Endodermal cell (in vitro differentiated cells): Measurements from ENCODE around the gene NTRK2. TPM values are rescaled to one million over a fixed set of nuclear protein-coding genes. Genes with fewer than 3 reads are reported as not detected.

Experiments
- DNase-seq: peaks from one replicate; pipeline ENCODE4 v3.0.0-alpha.2; 2017
- H3K27ac ChIP-seq: 2 replicates; pipeline ENCODE4 v1.5.1; 2013; ENCODE audit warnings: mild to moderate bottlenecking, low read depth, low read length, moderate library complexity
- H3K27me3 ChIP-seq: 2 replicates; pipeline ENCODE4 v1.6.1; 2013; ENCODE audit warnings: mild to moderate bottlenecking, low read length, moderate library complexity; ENCODE audit not compliant: insufficient read depth, control insufficient read depth, poor library complexity, severe bottlenecking
- H3K36me3 ChIP-seq: 2 replicates; pipeline ENCODE4 v1.7.0; 2013; ENCODE audit warnings: mild to moderate bottlenecking, low read length, moderate library complexity; ENCODE audit not compliant: control insufficient read depth, insufficient read depth
- H3K4me1 ChIP-seq: one replicate; pipeline ENCODE4 v1.7.0; 2013; ENCODE audit warnings: low read length; ENCODE audit not compliant: control insufficient read depth, insufficient read depth
- H3K4me3 ChIP-seq: 2 replicates; pipeline ENCODE4 v1.5.1; 2013; ENCODE audit warnings: mild to moderate bottlenecking, low read length, moderate library complexity
- H3K9ac ChIP-seq: 2 replicates; pipeline ENCODE4 v1.6.1; 2013; ENCODE audit warnings: mild to moderate bottlenecking, low read length, moderate library complexity; ENCODE audit not compliant: poor library complexity, severe bottlenecking; ENCODE audit errors: extremely low read depth
- H3K9me3 ChIP-seq: 2 replicates; pipeline ENCODE4 v1.6.1; 2013; ENCODE audit warnings: mild to moderate bottlenecking, low read length, moderate library complexity; ENCODE audit not compliant: control insufficient read depth
- H3K27ac Mint-ChIP-seq: 2 replicates; pipeline ENCODE4 v1.8.0; 2020; ENCODE audit warnings: mixed read lengths
- H3K27me3 Mint-ChIP-seq: 2 replicates; pipeline ENCODE4 v1.8.0; 2021; ENCODE audit warnings: mild to moderate bottlenecking, mixed read lengths; ENCODE audit not compliant: insufficient read depth
- H3K36me3 Mint-ChIP-seq: 2 replicates; pipeline ENCODE4 v1.8.0; 2020; ENCODE audit warnings: low read depth, mixed read lengths
- H3K4me1 Mint-ChIP-seq: 2 replicates; pipeline ENCODE4 v1.8.0; 2020; ENCODE audit warnings: mixed read lengths
- H3K4me3 Mint-ChIP-seq: 2 replicates; pipeline ENCODE4 v1.8.0; 2020; ENCODE audit warnings: mild to moderate bottlenecking, moderate library complexity, mixed read lengths
- H3K9me3 Mint-ChIP-seq: 2 replicates; pipeline ENCODE4 v1.8.0; 2020; ENCODE audit warnings: mild to moderate bottlenecking, mixed read lengths
- WGBS, 2 experiments: methylation state at CpG; one replicate each; pipeline versions ENCODE4 v1.1.5 to v1.1.7; 2013; ENCODE audit warnings: missing lambda C conversion rate in 2 of 2, mixed read lengths in 1 of 2; ENCODE audit not compliant: insufficient coverage in 1 of 2, insufficient read length in 1 of 2; 5-methylcytosine and 5-hydroxymethylcytosine counted together
- total RNA-seq, 2 donors: library from RNA; stranded (reverse); fragmentation: NEBNext Ultra II Directional in 1 of 2; extraction: Animal tissue kit (Norgen Biotek cat#: 25700) in 1 of 2; gene quantifications; 2 replicates in 1 of 2; 3 replicates in 1 of 2; pipeline ENCODE4 v1.2.1, GENCODE V29; 2021
- TF ChIP-seq, protein P1 (sequence below): fragments of 200-600 bp; sonication (generic); conservative IDR thresholded peaks from 2 replicates; pipeline ENCODE4 v1.5.0; 2021; ENCODE audit warnings: antibody characterized with exemption, mild to moderate bottlenecking

The NTRK2 gene
- total RNA-seq, 2 donors from 2014 or later, result 0.09 to 0.18 TPM

- no peak overlapping the region for H3K4me3 ChIP-seq
- peaks cover 4% of the 10 kb centered on the region for H3K4me1 ChIP-seq
- Mint-ChIP-seq H3K4me3 (no peak overlapping the region), H3K9me3 (peaks cover under 1% of the 10 kb centered on the region), H3K4me1 (peaks cover 6% of the 10 kb centered on the region), H3K36me3 (no peaks in the 10 kb centered on the region), H3K27ac (no peak overlapping the region), H3K27me3 (peaks cover 5% of the 10 kb centered on the region)
- no peaks in the 10 kb centered on the region for H3K9me3 ChIP-seq
- TF ChIP-seq, protein P1, sequence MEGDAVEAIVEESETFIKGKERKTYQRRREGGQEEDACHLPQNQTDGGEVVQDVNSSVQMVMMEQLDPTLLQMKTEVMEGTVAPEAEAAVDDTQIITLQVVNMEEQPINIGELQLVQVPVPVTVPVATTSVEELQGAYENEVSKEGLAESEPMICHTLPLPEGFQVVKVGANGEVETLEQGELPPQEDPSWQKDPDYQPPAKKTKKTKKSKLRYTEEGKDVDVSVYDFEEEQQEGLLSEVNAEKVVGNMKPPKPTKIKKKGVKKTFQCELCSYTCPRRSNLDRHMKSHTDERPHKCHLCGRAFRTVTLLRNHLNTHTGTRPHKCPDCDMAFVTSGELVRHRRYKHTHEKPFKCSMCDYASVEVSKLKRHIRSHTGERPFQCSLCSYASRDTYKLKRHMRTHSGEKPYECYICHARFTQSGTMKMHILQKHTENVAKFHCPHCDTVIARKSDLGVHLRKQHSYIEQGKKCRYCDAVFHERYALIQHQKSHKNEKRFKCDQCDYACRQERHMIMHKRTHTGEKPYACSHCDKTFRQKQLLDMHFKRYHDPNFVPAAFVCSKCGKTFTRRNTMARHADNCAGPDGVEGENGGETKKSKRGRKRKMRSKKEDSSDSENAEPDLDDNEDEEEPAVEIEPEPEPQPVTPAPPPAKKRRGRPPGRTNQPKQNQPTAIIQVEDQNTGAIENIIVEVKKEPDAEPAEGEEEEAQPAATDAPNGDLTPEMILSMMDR, result no peak
- no peaks in the 10 kb centered on the region for H3K36me3 ChIP-seq
- no peak overlapping the region for H3K27ac ChIP-seq
- no peaks in the 10 kb centered on the region for H3K27me3 ChIP-seq
- no peak for DNase-seq
- H3K9ac ChIP-seq, result no peak overlapping the region
- 93 to 95% methylated on average over 4 of the region's 4 CpGs for WGBS, 2 experiments
Measured at GRCh38 chr9:85046475-85046874, 376.9 kb downstream of the NTRK2 start.

- no peaks in the 10 kb centered on the region for H3K36me3 ChIP-seq
- Mint-ChIP-seq H3K9me3 (peaks cover 1% of the 10 kb centered on the region), H3K27me3 (peaks cover 3% of the 10 kb centered on the region), H3K36me3 (no peaks in the 10 kb centered on the region), H3K27ac (no peak overlapping the region), H3K4me1 (peaks cover 4% of the 10 kb centered on the region), H3K4me3 (no peak overlapping the region)
- no peak overlapping the region for H3K27ac ChIP-seq
- no peaks in the 10 kb centered on the region for H3K27me3 ChIP-seq
- peaks cover 4% of the 10 kb centered on the region for H3K4me1 ChIP-seq
- TF ChIP-seq, protein P1, result no peak
- no peaks in the 10 kb centered on the region for H3K9me3 ChIP-seq
- H3K4me3 ChIP-seq, result no peak overlapping the region
- 45 to 67% methylated on average over 2 of the region's 2 CpGs for WGBS, 2 experiments
- DNase-seq, result no peak
- H3K9ac ChIP-seq, result no peak overlapping the region
Measured at GRCh38 chr9:85053206-85053786, 383.8 kb downstream of the NTRK2 start.

GRCh38 chr9:85054017-85054416, 384.5 kb downstream of the NTRK2 start:
- Mint-ChIP-seq H3K27me3 (peaks cover 3% of the 10 kb centered on the region), H3K4me3 (no peak overlapping the region), H3K27ac (no peak overlapping the region), H3K36me3 (no peaks in the 10 kb centered on the region), H3K9me3 (peaks cover 1% of the 10 kb centered on the region), H3K4me1 (peaks cover 4% of the 10 kb centered on the region)
- Histone ChIP-seq H3K27me3 (no peaks in the 10 kb centered on the region), H3K4me3 (no peak overlapping the region), H3K4me1 (peaks cover 4% of the 10 kb centered on the region), H3K36me3 (no peaks in the 10 kb centered on the region), H3K9me3 (no peaks in the 10 kb centered on the region), H3K27ac (no peak overlapping the region), H3K9ac (no peak overlapping the region)
- no peak for DNase-seq
- TF ChIP-seq, protein P1, result no peak
- 93 to 95% methylated on average over 3 to 4 of the region's 4 CpGs for WGBS, 2 experiments
